ENCODE data around the gene BAIAP3. TPM values are rescaled to one million over a fixed set of nuclear protein-coding genes. Genes with fewer than 3 reads are reported as not detected.

The BAIAP3 gene
- total and polyA plus RNA-seq, 10 of the 15 experiments (the other 5 are each of a cell fraction or from before 2014, with no cell fraction given) = 0.03 to 0.56 (median 0.17) TPM; not detected in 3

- TF ChIP-seq PAX5 (IDR thresholded peaks at IDR 0.05; ENCODE audit: borderline replicate concordance, low read depth, low read length) = peak; percentile 92
- TF ChIP-seq IKZF1 (conservative IDR thresholded peaks at IDR 0.05) = peak; percentile 49
- no peak for TF ChIP-seq MEF2A (IDR thresholded peaks at IDR 0.05; ENCODE audit: insufficient read depth, low read depth, low read length)
- TF ChIP-seq NFYB (IDR thresholded peaks at IDR 0.05; ENCODE audit: insufficient read depth, low read depth, low read length) = peak; percentile 79
- peak; percentile 23 to 91 for TF ChIP-seq EGR1 (IDR thresholded peaks at IDR 0.05; ENCODE audit: borderline replicate concordance in 1 of 2, low read depth in 2 of 2, low read length in 2 of 2)
- peak; percentile 39; the same call in 1 of the 2 replicates for TF ChIP-seq SPI1 (IDR thresholded peaks at IDR 0.05; ENCODE audit: borderline replicate concordance, insufficient read depth, low read depth, low read length)
- no peak for TF ChIP-seq RCOR1 (conservative IDR thresholded peaks at IDR 0.05; ENCODE audit: low read depth, low read length)
- TF ChIP-seq, protein P1, sequence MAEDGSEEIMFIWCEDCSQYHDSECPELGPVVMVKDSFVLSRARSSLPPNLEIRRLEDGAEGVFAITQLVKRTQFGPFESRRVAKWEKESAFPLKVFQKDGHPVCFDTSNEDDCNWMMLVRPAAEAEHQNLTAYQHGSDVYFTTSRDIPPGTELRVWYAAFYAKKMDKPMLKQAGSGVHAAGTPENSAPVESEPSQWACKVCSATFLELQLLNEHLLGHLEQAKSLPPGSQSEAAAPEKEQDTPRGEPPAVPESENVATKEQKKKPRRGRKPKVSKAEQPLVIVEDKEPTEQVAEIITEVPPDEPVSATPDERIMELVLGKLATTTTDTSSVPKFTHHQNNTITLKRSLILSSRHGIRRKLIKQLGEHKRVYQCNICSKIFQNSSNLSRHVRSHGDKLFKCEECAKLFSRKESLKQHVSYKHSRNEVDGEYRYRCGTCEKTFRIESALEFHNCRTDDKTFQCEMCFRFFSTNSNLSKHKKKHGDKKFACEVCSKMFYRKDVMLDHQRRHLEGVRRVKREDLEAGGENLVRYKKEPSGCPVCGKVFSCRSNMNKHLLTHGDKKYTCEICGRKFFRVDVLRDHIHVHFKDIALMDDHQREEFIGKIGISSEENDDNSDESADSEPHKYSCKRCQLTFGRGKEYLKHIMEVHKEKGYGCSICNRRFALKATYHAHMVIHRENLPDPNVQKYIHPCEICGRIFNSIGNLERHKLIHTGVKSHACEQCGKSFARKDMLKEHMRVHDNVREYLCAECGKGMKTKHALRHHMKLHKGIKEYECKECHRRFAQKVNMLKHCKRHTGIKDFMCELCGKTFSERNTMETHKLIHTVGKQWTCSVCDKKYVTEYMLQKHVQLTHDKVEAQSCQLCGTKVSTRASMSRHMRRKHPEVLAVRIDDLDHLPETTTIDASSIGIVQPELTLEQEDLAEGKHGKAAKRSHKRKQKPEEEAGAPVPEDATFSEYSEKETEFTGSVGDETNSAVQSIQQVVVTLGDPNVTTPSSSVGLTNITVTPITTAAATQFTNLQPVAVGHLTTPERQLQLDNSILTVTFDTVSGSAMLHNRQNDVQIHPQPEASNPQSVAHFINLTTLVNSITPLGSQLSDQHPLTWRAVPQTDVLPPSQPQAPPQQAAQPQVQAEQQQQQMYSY (CRISPR knock-in tag; IDR thresholded peaks at IDR 0.05) = no peak
- no peak for TF ChIP-seq CTCF (IDR thresholded peaks at IDR 0.05 in 2 of 3, conservative IDR thresholded peaks at IDR 0.05 in 1 of 3; ENCODE audit: control insufficient read depth in 2 of 3, extremely low read depth in 1 of 3, insufficient read depth in 1 of 3, low read depth in 3 of 3, low read length in 3 of 3)
- peak; percentile 57; the same call in 1 of the 2 replicates for TF ChIP-seq CHD2 (IDR thresholded peaks at IDR 0.05; ENCODE audit: borderline replicate concordance, low read depth, low read length)
- TF ChIP-seq, protein P2, sequence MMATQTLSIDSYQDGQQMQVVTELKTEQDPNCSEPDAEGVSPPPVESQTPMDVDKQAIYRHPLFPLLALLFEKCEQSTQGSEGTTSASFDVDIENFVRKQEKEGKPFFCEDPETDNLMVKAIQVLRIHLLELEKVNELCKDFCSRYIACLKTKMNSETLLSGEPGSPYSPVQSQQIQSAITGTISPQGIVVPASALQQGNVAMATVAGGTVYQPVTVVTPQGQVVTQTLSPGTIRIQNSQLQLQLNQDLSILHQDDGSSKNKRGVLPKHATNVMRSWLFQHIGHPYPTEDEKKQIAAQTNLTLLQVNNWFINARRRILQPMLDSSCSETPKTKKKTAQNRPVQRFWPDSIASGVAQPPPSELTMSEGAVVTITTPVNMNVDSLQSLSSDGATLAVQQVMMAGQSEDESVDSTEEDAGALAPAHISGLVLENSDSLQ (IDR thresholded peaks at IDR 0.05) = peak; percentile 47; the same call in 1 of the 2 replicates
- peak; percentile 54 for TF ChIP-seq NKRF (conservative IDR thresholded peaks at IDR 0.05)
- no peak for TF ChIP-seq NRF1 (conservative IDR thresholded peaks at IDR 0.05; ENCODE audit: low read depth, low read length)
- no peak for TF ChIP-seq HCFC1 (IDR thresholded peaks at IDR 0.05; ENCODE audit: low read length)
- peak; percentile 100 for TF ChIP-seq HDGF (IDR thresholded peaks at IDR 0.05)
- peak; percentile 15; the same call in 1 of the 2 replicates for TF ChIP-seq YY1 (IDR thresholded peaks at IDR 0.05; ENCODE audit: low read depth, low read length)
- 0 out of 4 replicates have a peak, but pooled peaks have one; percentile 14 to 27 for TF ChIP-seq IKZF2 (IDR thresholded peaks at IDR 0.05)
- no peak for TF ChIP-seq SIN3A (IDR thresholded peaks at IDR 0.05; ENCODE audit: low read depth, low read length)
- TF ChIP-seq MEF2B (IDR thresholded peaks at IDR 0.05; ENCODE audit: partially characterized antibody, poor library complexity, severe bottlenecking) = peak; percentile 32
- TF ChIP-seq SREBF1 (IDR thresholded peaks at IDR 0.05; ENCODE audit: low read length) = no peak
These were observed 9.3 kb downstream of the BAIAP3 start (continued) for GRCh38 chr16:1342526-1343427.
